HCT116 (cell line): ENCODE data around the gene PTPRO.

Experiments used
- CTCF ChIP-seq, 3 experiments: fragments of 200-600 bp in 1 of 3; sonication (generic) in 1 of 3; IDR thresholded peaks in 2 of 3; conservative IDR thresholded peaks in 1 of 3; 2 replicates each; pipeline ENCODE4 v1.5.1; 2012 to 2017; ENCODE audit warnings: low read depth in 2 of 3, low read length in 2 of 3, antibody characterized with exemption in 1 of 3, borderline replicate concordance in 1 of 3, control low read depth in 1 of 3, mild to moderate bottlenecking in 1 of 3, mixed read lengths in 1 of 3, mixed run types in 1 of 3, moderate library complexity in 1 of 3; ENCODE audit not compliant: insufficient read depth in 1 of 3
- POLR2AphosphoS5 ChIP-seq: IDR thresholded peaks from 2 replicates; pipeline ENCODE4 v1.6.1; 2011; ENCODE audit warnings: mild to moderate bottlenecking, low read depth, low read length, moderate library complexity
- REST ChIP-seq: IDR thresholded peaks from 2 replicates; pipeline ENCODE4 v1.6.1; 2012; ENCODE audit warnings: low read depth
- YY1 ChIP-seq: IDR thresholded peaks from 2 replicates; pipeline ENCODE4 v1.6.1; 2011; ENCODE audit warnings: low read length, low read depth, moderate library complexity, mild to moderate bottlenecking; ENCODE audit not compliant: insufficient replicate concordance; ENCODE audit errors: extremely low read depth

- TF ChIP-seq CTCF (IDR thresholded peaks at IDR 0.05 in 2 of 3, conservative IDR thresholded peaks at IDR 0.05 in 1 of 3; ENCODE audit: borderline replicate concordance in 1 of 3, insufficient read depth in 1 of 3, low read depth in 2 of 3, low read length in 2 of 3) (no peak), POLR2AphosphoS5 (no peak), REST (no peak), YY1 (no peak)
Measured at GRCh38 chr12:15563663-15564062, 241.4 kb downstream of the PTPRO start.
